GM12878 (cell line): ENCODE data around the gene CASK. TPM values are rescaled to one million over a fixed set of nuclear protein-coding genes. Genes with fewer than 3 reads are reported as not detected.

Experiments used
- ATAC-seq: fragments of 200-7000 bp; cut with Tn5 transposase; 3 replicates; pipeline ENCODE4 v1.9.1; 2020; ENCODE audit warnings: mild to moderate bottlenecking, moderate library complexity
- BruUV-seq: library from RNA; stranded (reverse); fragments of 400-500 nt; replicated peaks from 2 replicates; lab custom pipeline; 2021; lab: Mats Ljungman, UMichigan
- CTCF ChIA-PET: fragments of 300-600 bp; sonication (Branson Sonifier 250); formaldehyde crosslinking; extraction: SDS; loops from one replicate; lab custom pipeline; 2021; ENCODE audit warnings: inconsistent platforms; lab: Yijun Ruan, JAX
- POLR2A ChIA-PET: fragments of 350-600 bp; formaldehyde crosslinking; extraction: SDS; loops from one replicate; lab custom pipeline; 2021; ENCODE audit warnings: inconsistent platforms; lab: Charles Lee
- RAD21 ChIA-PET: fragments of 300-600 bp; sonication (Branson Sonifier 250); formaldehyde crosslinking; loops from one replicate; lab custom pipeline; 2023; ENCODE audit warnings: antibody characterized with exemption; ENCODE audit not compliant: unreplicated experiment; lab: Charles Lee
- SMC1A ChIA-PET: fragments of 300-600 bp; sonication (Branson Sonifier 250); formaldehyde crosslinking; loops from one replicate; lab custom pipeline; 2023; ENCODE audit not compliant: unreplicated experiment, uncharacterized antibody; lab: Charles Lee
- DNase-seq: peaks from one replicate; pipeline ENCODE4 v3.0.0-alpha.2; 2011; ENCODE audit warnings: low read depth, low spot score
- FAIRE-seq: peaks from 3 replicates; lab custom pipeline; 2011; peaks lifted over from hg19 to GRCh38; lab: Jason Lieb, UNC
- H2AFZ ChIP-seq: 2 replicates; pipeline ENCODE4 v1.6.0; 2011; ENCODE audit warnings: low read depth, low read length, control low read depth; ENCODE audit not compliant: control insufficient read depth
- H3K27ac ChIP-seq: 2 replicates; pipeline ENCODE4 v1.5.1; 2011; ENCODE audit warnings: control low read depth; ENCODE audit not compliant: control insufficient read depth, insufficient read depth
- H3K27me3 ChIP-seq, 2 experiments: replicated peaks in 1 of 2; 2 replicates each; pipeline versions ENCODE4 v1.6.0 to v1.6.1; 2011; ENCODE audit warnings: low read length in 1 of 2; ENCODE audit not compliant: control insufficient read depth in 2 of 2, insufficient read depth in 2 of 2
- H3K36me3 ChIP-seq, 2 experiments: 2 replicates each; pipeline ENCODE4 v1.5.1; 2011; ENCODE audit warnings: low read length in 1 of 2; ENCODE audit not compliant: control insufficient read depth in 2 of 2, insufficient read depth in 2 of 2
- H3K4me1 ChIP-seq: 2 replicates; pipeline ENCODE4 v1.6.1; 2011; ENCODE audit warnings: mild to moderate bottlenecking, low read length, moderate library complexity, mixed read lengths; ENCODE audit not compliant: control insufficient read depth, insufficient read depth
- H3K4me2 ChIP-seq: 2 replicates; pipeline ENCODE4 v1.6.0; 2011; ENCODE audit warnings: control low read depth; ENCODE audit not compliant: control insufficient read depth, insufficient read depth
- H3K4me3 ChIP-seq: fragments of 200-600 bp; sonication (generic); 2 replicates; pipeline ENCODE4 v1.5.1; 2016
- H3K79me2 ChIP-seq: 2 replicates; pipeline ENCODE4 v1.6.0; 2011; ENCODE audit warnings: low read length; ENCODE audit not compliant: control insufficient read depth, insufficient read depth
- H3K9ac ChIP-seq: 2 replicates; pipeline ENCODE4 v1.8.0; 2011; ENCODE audit warnings: low read length, control low read depth, mixed read lengths; ENCODE audit not compliant: control insufficient read depth, insufficient read depth
- H3K9me3 ChIP-seq: replicated peaks from 3 replicates; pipeline ENCODE4 v1.5.1; 2011; ENCODE audit warnings: mild to moderate bottlenecking, low read length; ENCODE audit not compliant: control insufficient read depth, insufficient read depth
- H4K20me1 ChIP-seq: 2 replicates; pipeline ENCODE4 v1.6.0; 2011; ENCODE audit not compliant: control insufficient read depth, insufficient read depth
- ASH2L ChIP-seq: fragments of 300-600, 200-600 bp; sonication (generic); IDR thresholded peaks from 2 replicates; pipeline ENCODE4 v1.6.1; 2017; ENCODE audit warnings: low read depth, mild to moderate bottlenecking, borderline replicate concordance
- CREM ChIP-seq: IDR thresholded peaks from 2 replicates; pipeline ENCODE4 v1.6.1; 2014; ENCODE audit warnings: antibody characterized with exemption, low read depth
- DPF2 ChIP-seq: fragments of 450-650 bp; IDR thresholded peaks from 2 replicates; pipeline ENCODE4 v1.6.1; 2017; ENCODE audit warnings: mild to moderate bottlenecking
- HDAC6 ChIP-seq: fragments of 200-600 bp; sonication (generic); IDR thresholded peaks from one replicate; pipeline ENCODE4 v1.8.0; 2017; ENCODE audit warnings: antibody characterized with exemption; ENCODE audit not compliant: unreplicated experiment
- NFIC ChIP-seq: IDR thresholded peaks from 2 replicates; pipeline ENCODE4 v1.6.1; 2012; ENCODE audit warnings: low read depth, mild to moderate bottlenecking, inconsistent platforms, low read length, moderate library complexity
- RAD21 ChIP-seq: IDR thresholded peaks from 2 replicates; pipeline ENCODE4 v1.6.1; 2011; ENCODE audit warnings: mild to moderate bottlenecking, low read depth, low read length, moderate library complexity; ENCODE audit not compliant: insufficient read depth
- RUNX3 ChIP-seq: IDR thresholded peaks from 2 replicates; pipeline ENCODE4 v1.6.1; 2012; ENCODE audit warnings: low read length, inconsistent platforms
- WGBS: methylation state at CpG from one replicate; pipeline ENCODE4 v1.1.6; 2016; ENCODE audit warnings: low lambda C conversion rate; ENCODE audit not compliant: insufficient replicate concordance, insufficient coverage; ENCODE audit errors: missing lambda C conversion rate; 5-methylcytosine and 5-hydroxymethylcytosine counted together
- in situ Hi-C: fragments of 300-500 bp; cut with MboI; formaldehyde crosslinking; loops from 9 replicates; pipeline ENCODE4 v1.14.3; 2018; ENCODE audit warnings: mixed read lengths
- intact Hi-C: fragments of 100-400 bp; cut with micrococcal nuclease; formaldehyde crosslinking; loops from one replicate; pipeline ENCODE4 v1.14.2; 2022; ENCODE audit not compliant: unreplicated experiment
- polyA plus RNA-seq, 11 experiments: library from polyadenylated mRNA; depleted of rRNA in 4 of 11; unstranded in 6 of 11; stranded (reverse) in 5 of 11; fragments of >200 nt; fragmentation: Nextera tagmentation in 4 of 11; fragmentation: Illumina TruSeq in 1 of 11; extraction: Ambion mirVana in 4 of 11; extraction: Trizol in 1 of 11; gene quantifications; 1 replicate in 1 of 11; 2 replicates in 10 of 11; pipeline versions ENCODE4 v1.2.1 to v1.2.3, GENCODE V29; 2011 to 2016; ENCODE audit warnings: inconsistent platforms in 2 of 11, missing spikeins in 2 of 11, low read depth in 1 of 11
- total RNA-seq, 4 experiments: library from RNA; depleted of rRNA in 3 of 4; stranded (reverse); fragments of >200 nt in 3 of 4; fragmentation: Illumina TruSeq in 1 of 4; extraction: Trizol in 1 of 4; gene quantifications; 2 replicates each; pipeline versions ENCODE4 v1.2.1 to v1.2.3, GENCODE V29; 2013 to 2021
- TF ChIP-seq, protein P1 (sequence below): IDR thresholded peaks from 2 replicates; pipeline ENCODE4 v1.6.1; 2012; ENCODE audit warnings: low read length, inconsistent platforms
- TF ChIP-seq, protein P2 (sequence below): IDR thresholded peaks from 2 replicates; pipeline ENCODE4 v1.6.1; 2011; ENCODE audit warnings: low read depth, mild to moderate bottlenecking, low read length, moderate library complexity, borderline replicate concordance; ENCODE audit errors: extremely low read depth
- TF ChIP-seq, protein P3 (sequence below): fragments of 450-650 bp; IDR thresholded peaks from 2 replicates; pipeline ENCODE4 v1.6.1; 2017; ENCODE audit warnings: mild to moderate bottlenecking, low read depth, inconsistent platforms; ENCODE audit not compliant: poor library complexity, severe bottlenecking

Gene CASK
- total and polyA plus RNA-seq, 10 of the 15 experiments (the other 5 are each of a cell fraction or from before 2014, with no cell fraction given) = 0.60 to 45.9 (median 4.8) TPM

DNA sequence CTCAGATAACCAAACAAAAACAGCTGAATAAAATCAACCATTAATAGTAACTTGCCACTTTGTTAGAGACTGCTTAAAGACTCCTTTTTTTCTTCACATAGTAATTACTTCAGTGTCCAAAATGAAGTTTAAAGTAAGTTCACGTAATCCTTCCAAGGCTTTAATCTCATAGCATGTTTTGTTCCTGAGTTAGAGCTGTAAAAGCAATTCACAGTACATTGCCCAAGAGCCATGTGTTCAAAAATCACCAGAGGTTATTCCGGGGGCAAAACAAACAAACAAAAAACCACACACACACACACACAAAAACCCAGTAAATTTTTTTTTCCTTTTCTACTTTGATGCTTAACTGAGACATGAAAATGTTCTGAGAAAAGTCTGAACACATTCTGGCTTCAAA lies 193.3 kb downstream of the CASK start (continued):
- TF ChIP-seq ASH2L (no peak), DPF2 (no peak), CREM (no peak)

DNA sequence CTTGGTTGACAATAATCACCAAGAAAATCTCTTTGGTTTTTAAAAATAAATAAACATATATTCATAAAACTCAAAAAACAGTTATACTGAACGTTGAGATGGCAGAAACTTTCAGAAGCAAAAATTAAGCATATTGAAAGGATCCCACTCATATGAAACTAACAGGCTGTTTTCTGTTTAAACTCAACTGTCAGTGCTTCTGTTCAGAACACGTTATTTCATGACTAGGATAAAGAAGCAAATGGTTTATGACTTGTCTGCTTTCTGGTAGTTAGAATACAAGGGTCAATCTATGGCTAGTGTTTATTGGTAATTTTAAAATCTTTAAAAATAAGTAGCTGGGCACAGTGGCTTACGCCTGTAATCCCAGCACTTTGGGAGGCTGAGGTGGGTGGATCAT lies 195.2 kb downstream of the CASK start:
- no peaks in the 10 kb centered on the region for H3K36me3 ChIP-seq
- ChIA-PET RAD21 (interaction anchor here (1.0 kb wide), 1 partner anchor 8 kb away, joined by 3 read pairs; no protein-coding TSS in a partner anchor), CTCF (no interaction called here), SMC1A (interaction anchor here (1.1 kb wide), 1 partner anchor 21 kb away, joined by 3 read pairs; no protein-coding TSS in a partner anchor), POLR2A (no interaction called here)
- no peak for FAIRE-seq
- in situ Hi-C loops = no loop called here
- H3K9me3 ChIP-seq = no peaks in the 10 kb centered on the region
- 2% methylated on average over 3 of the region's 3 CpGs for WGBS
- no peak overlapping the region for H3K27ac ChIP-seq
- TF ChIP-seq, protein P1, sequence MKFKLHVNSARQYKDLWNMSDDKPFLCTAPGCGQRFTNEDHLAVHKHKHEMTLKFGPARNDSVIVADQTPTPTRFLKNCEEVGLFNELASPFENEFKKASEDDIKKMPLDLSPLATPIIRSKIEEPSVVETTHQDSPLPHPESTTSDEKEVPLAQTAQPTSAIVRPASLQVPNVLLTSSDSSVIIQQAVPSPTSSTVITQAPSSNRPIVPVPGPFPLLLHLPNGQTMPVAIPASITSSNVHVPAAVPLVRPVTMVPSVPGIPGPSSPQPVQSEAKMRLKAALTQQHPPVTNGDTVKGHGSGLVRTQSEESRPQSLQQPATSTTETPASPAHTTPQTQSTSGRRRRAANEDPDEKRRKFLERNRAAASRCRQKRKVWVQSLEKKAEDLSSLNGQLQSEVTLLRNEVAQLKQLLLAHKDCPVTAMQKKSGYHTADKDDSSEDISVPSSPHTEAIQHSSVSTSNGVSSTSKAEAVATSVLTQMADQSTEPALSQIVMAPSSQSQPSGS = no peak
- TF ChIP-seq HDAC6 (no peak), RAD21 (no peak), RUNX3 (no peak), NFIC (peak; percentile 16; the same call in 1 of the 2 replicates)
- TF ChIP-seq, protein P2, sequence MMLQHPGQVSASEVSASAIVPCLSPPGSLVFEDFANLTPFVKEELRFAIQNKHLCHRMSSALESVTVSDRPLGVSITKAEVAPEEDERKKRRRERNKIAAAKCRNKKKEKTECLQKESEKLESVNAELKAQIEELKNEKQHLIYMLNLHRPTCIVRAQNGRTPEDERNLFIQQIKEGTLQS = no peak
- TF ChIP-seq, protein P3, sequence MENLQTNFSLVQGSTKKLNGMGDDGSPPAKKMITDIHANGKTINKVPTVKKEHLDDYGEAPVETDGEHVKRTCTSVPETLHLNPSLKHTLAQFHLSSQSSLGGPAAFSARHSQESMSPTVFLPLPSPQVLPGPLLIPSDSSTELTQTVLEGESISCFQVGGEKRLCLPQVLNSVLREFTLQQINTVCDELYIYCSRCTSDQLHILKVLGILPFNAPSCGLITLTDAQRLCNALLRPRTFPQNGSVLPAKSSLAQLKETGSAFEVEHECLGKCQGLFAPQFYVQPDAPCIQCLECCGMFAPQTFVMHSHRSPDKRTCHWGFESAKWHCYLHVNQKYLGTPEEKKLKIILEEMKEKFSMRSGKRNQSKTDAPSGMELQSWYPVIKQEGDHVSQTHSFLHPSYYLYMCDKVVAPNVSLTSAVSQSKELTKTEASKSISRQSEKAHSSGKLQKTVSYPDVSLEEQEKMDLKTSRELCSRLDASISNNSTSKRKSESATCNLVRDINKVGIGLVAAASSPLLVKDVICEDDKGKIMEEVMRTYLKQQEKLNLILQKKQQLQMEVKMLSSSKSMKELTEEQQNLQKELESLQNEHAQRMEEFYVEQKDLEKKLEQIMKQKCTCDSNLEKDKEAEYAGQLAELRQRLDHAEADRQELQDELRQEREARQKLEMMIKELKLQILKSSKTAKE = no peak
- H2AFZ ChIP-seq = no peak overlapping the region
- H3K4me3 ChIP-seq = no peak overlapping the region
- H3K4me2 ChIP-seq = no peak overlapping the region; the same call in 1 of the 2 replicates
- peaks cover 5% of the 10 kb centered on the region for H3K4me1 ChIP-seq
- H4K20me1 ChIP-seq = no peaks in the 10 kb centered on the region
- intact Hi-C loops = no loop called here
- no TSS peak for BruUV-seq
- DNase-seq = no peak
- H3K27me3 ChIP-seq = no peaks in the 10 kb centered on the region
- ATAC-seq = peak; percentile 58
- no peaks in the 10 kb centered on the region for H3K79me2 ChIP-seq
- H3K9ac ChIP-seq = no peak overlapping the region
